Measurements from ENCODE around the gene SH3GL3. TPM values are rescaled to one million over a fixed set of nuclear protein-coding genes. Genes with fewer than 3 reads are reported as not detected.

Gene SH3GL3
- total RNA-seq, 2 experiments from 2014 or later: not detected

DNA sequence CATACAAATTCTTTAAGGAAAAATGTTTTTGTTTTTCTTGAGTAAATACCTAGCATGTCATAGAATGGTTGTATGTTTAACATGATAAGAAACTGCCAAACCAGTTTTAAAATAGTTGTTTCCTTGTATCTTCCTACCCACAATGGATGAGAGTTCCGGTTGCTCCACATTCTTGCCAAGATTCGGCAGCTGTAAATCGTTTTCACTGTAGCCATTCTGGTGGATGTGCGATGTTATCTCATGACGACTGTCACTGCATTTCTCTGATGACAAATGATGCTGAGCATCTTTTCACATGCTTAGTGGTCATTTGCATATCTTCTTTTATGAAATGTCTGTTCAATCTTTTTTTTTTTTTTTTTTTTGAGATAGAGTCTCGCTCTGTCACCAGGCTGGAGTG is 36.6 kb upstream of the SH3GL3 start:
- H2AFZ ChIP-seq (ENCODE audit: low read length): no peak overlapping the region
- no peak for DNase-seq (ENCODE audit: low spot score)
- no peak overlapping the region for H3K4me3 ChIP-seq (ENCODE audit: low read depth, low read length, poor library complexity, severe bottlenecking)
- BruUV-seq (replicated peaks): no TSS peak
- H3K4me2 ChIP-seq (ENCODE audit: low read length): no peak overlapping the region
- no peak for TF ChIP-seq EZH2phosphoT487 (IDR thresholded peaks at IDR 0.05; ENCODE audit: borderline replicate concordance, low read depth, low read length)
- TF ChIP-seq, protein P1, sequence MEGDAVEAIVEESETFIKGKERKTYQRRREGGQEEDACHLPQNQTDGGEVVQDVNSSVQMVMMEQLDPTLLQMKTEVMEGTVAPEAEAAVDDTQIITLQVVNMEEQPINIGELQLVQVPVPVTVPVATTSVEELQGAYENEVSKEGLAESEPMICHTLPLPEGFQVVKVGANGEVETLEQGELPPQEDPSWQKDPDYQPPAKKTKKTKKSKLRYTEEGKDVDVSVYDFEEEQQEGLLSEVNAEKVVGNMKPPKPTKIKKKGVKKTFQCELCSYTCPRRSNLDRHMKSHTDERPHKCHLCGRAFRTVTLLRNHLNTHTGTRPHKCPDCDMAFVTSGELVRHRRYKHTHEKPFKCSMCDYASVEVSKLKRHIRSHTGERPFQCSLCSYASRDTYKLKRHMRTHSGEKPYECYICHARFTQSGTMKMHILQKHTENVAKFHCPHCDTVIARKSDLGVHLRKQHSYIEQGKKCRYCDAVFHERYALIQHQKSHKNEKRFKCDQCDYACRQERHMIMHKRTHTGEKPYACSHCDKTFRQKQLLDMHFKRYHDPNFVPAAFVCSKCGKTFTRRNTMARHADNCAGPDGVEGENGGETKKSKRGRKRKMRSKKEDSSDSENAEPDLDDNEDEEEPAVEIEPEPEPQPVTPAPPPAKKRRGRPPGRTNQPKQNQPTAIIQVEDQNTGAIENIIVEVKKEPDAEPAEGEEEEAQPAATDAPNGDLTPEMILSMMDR (conservative IDR thresholded peaks at IDR 0.05; ENCODE audit: low read length): no peak
- H3K27ac ChIP-seq (ENCODE audit: low read depth, low read length, poor library complexity, severe bottlenecking): no peak overlapping the region
- no peaks in the 10 kb centered on the region for H3K4me1 ChIP-seq (ENCODE audit: insufficient read depth, low read length, poor library complexity, severe bottlenecking)
- no peaks in the 10 kb centered on the region for H3K9me2 ChIP-seq (ENCODE audit: insufficient read depth, low read length)
- no peaks in the 10 kb centered on the region for H3K36me3 ChIP-seq (ENCODE audit: insufficient read depth, low read length)
- intact Hi-C loops (cut with micrococcal nuclease; ENCODE audit: unreplicated experiment): no loop called here
- H3K9me3 ChIP-seq (ENCODE audit: low read length): no peaks in the 10 kb centered on the region
- CTCF ChIA-PET (ENCODE audit: unreplicated experiment): no interaction called here
- no peaks in the 10 kb centered on the region for H3K79me2 ChIP-seq (ENCODE audit: insufficient read depth, low read depth, low read length)
- POLR2A ChIA-PET: no interaction called here
- H4K20me1 ChIP-seq (ENCODE audit: insufficient read depth, low read length): no peaks in the 10 kb centered on the region

GRCh38 chr15:83413054-83413719 is 34.0 kb upstream of the SH3GL3 start:
- ChIA-PET CTCF (ENCODE audit: unreplicated experiment) (no interaction called here), POLR2A (no interaction called here)
- Histone ChIP-seq H3K9me3 (ENCODE audit: low read length) (no peaks in the 10 kb centered on the region), H3K4me3 (ENCODE audit: low read depth, low read length, poor library complexity, severe bottlenecking) (no peak overlapping the region), H3K79me2 (ENCODE audit: insufficient read depth, low read depth, low read length) (no peaks in the 10 kb centered on the region), H4K20me1 (ENCODE audit: insufficient read depth, low read length) (no peaks in the 10 kb centered on the region), H3K4me2 (ENCODE audit: low read length) (no peak overlapping the region), H2AFZ (ENCODE audit: low read length) (no peak overlapping the region), H3K36me3 (ENCODE audit: insufficient read depth, low read length) (no peaks in the 10 kb centered on the region), H3K9me2 (ENCODE audit: insufficient read depth, low read length) (no peaks in the 10 kb centered on the region), H3K27ac (ENCODE audit: low read depth, low read length, poor library complexity, severe bottlenecking) (no peak overlapping the region), H3K4me1 (ENCODE audit: insufficient read depth, low read length, poor library complexity, severe bottlenecking) (no peaks in the 10 kb centered on the region)
- no TSS peak for BruUV-seq (replicated peaks)
- no peak for DNase-seq (ENCODE audit: low spot score)
- no peak for TF ChIP-seq EZH2phosphoT487 (IDR thresholded peaks at IDR 0.05; ENCODE audit: borderline replicate concordance, low read depth, low read length)
- TF ChIP-seq, protein P1 (conservative IDR thresholded peaks at IDR 0.05; ENCODE audit: low read length): no peak
- intact Hi-C loops (cut with micrococcal nuclease; ENCODE audit: unreplicated experiment): no loop called here

GRCh38 chr15:83422081-83422480 is 25.1 kb upstream of the SH3GL3 start:
- Histone ChIP-seq H3K27ac (ENCODE audit: low read depth, low read length, poor library complexity, severe bottlenecking) (no peak overlapping the region), H3K79me2 (ENCODE audit: insufficient read depth, low read depth, low read length) (no peaks in the 10 kb centered on the region), H4K20me1 (ENCODE audit: insufficient read depth, low read length) (no peaks in the 10 kb centered on the region), H2AFZ (ENCODE audit: low read length) (no peak overlapping the region), H3K9me3 (ENCODE audit: low read length) (no peaks in the 10 kb centered on the region), H3K36me3 (ENCODE audit: insufficient read depth, low read length) (no peaks in the 10 kb centered on the region), H3K4me1 (ENCODE audit: insufficient read depth, low read length, poor library complexity, severe bottlenecking) (no peaks in the 10 kb centered on the region), H3K9me2 (ENCODE audit: insufficient read depth, low read length) (no peaks in the 10 kb centered on the region), H3K4me3 (ENCODE audit: low read depth, low read length, poor library complexity, severe bottlenecking) (no peak overlapping the region), H3K4me2 (ENCODE audit: low read length) (no peak overlapping the region)
- no TSS peak for BruUV-seq (replicated peaks)
- ChIA-PET POLR2A (no interaction called here), CTCF (ENCODE audit: unreplicated experiment) (no interaction called here)
- intact Hi-C loops (cut with micrococcal nuclease; ENCODE audit: unreplicated experiment): no loop called here
- TF ChIP-seq EZH2phosphoT487 (IDR thresholded peaks at IDR 0.05; ENCODE audit: borderline replicate concordance, low read depth, low read length): no peak
- TF ChIP-seq, protein P1 (conservative IDR thresholded peaks at IDR 0.05; ENCODE audit: low read length): no peak
- DNase-seq (ENCODE audit: low spot score): no peak

All from OCI-LY7 (cell line).